ENCODE measurements around the gene CLIP2. TPM values are rescaled to one million over a fixed set of nuclear protein-coding genes. Genes with fewer than 3 reads are reported as not detected.
"Not testable (repeated sequence)": the region's sequence is repeated elsewhere in the genome, so short reads cannot be mapped to it uniquely, and the experiment has no call there.

The CLIP2 gene
- total RNA-seq, 1 experiment from 2014 or later = 21.6 TPM

DNA sequence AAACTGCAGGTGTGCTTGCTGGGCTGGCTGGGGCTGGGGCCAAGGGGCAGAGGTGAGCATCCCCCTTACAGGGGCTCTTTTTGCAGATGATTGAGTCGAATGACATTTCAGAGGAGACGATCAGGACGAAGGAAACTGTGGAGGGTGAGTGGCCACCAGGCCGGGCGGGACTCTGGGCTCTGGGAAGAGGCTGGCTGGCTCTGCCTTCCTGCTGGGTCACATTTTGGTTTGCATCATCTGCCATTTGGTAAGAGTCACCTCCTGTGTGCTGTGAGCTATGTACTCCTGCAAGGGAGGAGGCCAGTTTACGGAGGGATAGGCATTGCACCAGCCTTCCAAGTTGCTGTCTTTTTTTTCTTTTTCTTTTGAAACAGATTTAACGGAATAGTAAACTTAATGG, 91.5 kb downstream of the CLIP2 start:
- WGBS (ENCODE audit: extremely low coverage, insufficient read length, low lambda C conversion rate) = no CpG with 5 or more reads among the region's 7 CpGs
- no peak overlapping the region for H3K27ac ChIP-seq (ENCODE audit: insufficient read length, low read depth, low read length)
- Mint-ChIP-seq H3K9me3 (0 out of 5 replicates have a peak, but pooled peaks cover 0 to 3% of the 10 kb centered on the region in 2 experiments), H3K4me1 (peaks cover 5 to 7% of the 10 kb centered on the region in 2 experiments), H3K27ac (peak overlapping the region in 2 of 3 experiments; percentile 27 to 43; a peak in 2 of 7 replicates), H3K27me3 (ENCODE audit: low read depth) (no peaks in the 10 kb centered on the region), H3K36me3 (ENCODE audit: insufficient read depth in 1 of 3, low read depth in 3 of 3) (peaks cover 6 to 27% (median 12%) of the 10 kb centered on the region in 3 experiments; a peak in 6 of 7 replicates), H3K4me3 (no peak overlapping the region)
- no peaks in the 10 kb centered on the region for H3K9me3 ChIP-seq (ENCODE audit: control insufficient read depth, low read depth, low read length)
- no peak overlapping the region for H2BK15ac ChIP-seq (ENCODE audit: low read depth, low read length)
- no peaks in the 10 kb centered on the region for H3K79me1 ChIP-seq (ENCODE audit: insufficient read depth, low read depth, low read length, poor library complexity, severe bottlenecking)
- H3K18ac ChIP-seq (ENCODE audit: insufficient read length, low read depth, low read length) = no peak overlapping the region
- no peaks in the 10 kb centered on the region for H3K4me1 ChIP-seq (ENCODE audit: insufficient read depth, low read length)
- H2BK5ac ChIP-seq (ENCODE audit: insufficient read length, low read length) = no peak overlapping the region
- no peaks in the 10 kb centered on the region for H4K20me1 ChIP-seq (ENCODE audit: control insufficient read depth, insufficient read depth, insufficient read length)
- no peak overlapping the region for H3K4ac ChIP-seq (ENCODE audit: low read depth, low read length)
- no peak overlapping the region for H3K14ac ChIP-seq (ENCODE audit: insufficient read depth, low read length)
- no peak overlapping the region for H2BK20ac ChIP-seq (ENCODE audit: low read depth, low read length, poor library complexity, severe bottlenecking)
- H3K9ac ChIP-seq (ENCODE audit: extremely low read depth, insufficient read length, low read length) = no peak overlapping the region
- no peak overlapping the region for H3K4me2 ChIP-seq (ENCODE audit: insufficient read depth, insufficient read length, low read length)
- H2BK12ac ChIP-seq (ENCODE audit: insufficient read length, low read depth, low read length) = no peak overlapping the region
- H3K23ac ChIP-seq (ENCODE audit: insufficient read length, low read depth, low read length) = no peak overlapping the region
- no peak overlapping the region for H4K91ac ChIP-seq (ENCODE audit: insufficient read length, low read depth, low read length)
- no peak overlapping the region for H2AK5ac ChIP-seq (ENCODE audit: insufficient read length, low read length)
- H3T11ph ChIP-seq (ENCODE audit: low read length) = no peak overlapping the region
- no peaks in the 10 kb centered on the region for H3K23me2 ChIP-seq (ENCODE audit: insufficient read length, low read depth, low read length, poor library complexity, severe bottlenecking)
- H3K79me2 ChIP-seq (ENCODE audit: insufficient read depth, low read length) = no peaks in the 10 kb centered on the region
- TF ChIP-seq, protein P1, sequence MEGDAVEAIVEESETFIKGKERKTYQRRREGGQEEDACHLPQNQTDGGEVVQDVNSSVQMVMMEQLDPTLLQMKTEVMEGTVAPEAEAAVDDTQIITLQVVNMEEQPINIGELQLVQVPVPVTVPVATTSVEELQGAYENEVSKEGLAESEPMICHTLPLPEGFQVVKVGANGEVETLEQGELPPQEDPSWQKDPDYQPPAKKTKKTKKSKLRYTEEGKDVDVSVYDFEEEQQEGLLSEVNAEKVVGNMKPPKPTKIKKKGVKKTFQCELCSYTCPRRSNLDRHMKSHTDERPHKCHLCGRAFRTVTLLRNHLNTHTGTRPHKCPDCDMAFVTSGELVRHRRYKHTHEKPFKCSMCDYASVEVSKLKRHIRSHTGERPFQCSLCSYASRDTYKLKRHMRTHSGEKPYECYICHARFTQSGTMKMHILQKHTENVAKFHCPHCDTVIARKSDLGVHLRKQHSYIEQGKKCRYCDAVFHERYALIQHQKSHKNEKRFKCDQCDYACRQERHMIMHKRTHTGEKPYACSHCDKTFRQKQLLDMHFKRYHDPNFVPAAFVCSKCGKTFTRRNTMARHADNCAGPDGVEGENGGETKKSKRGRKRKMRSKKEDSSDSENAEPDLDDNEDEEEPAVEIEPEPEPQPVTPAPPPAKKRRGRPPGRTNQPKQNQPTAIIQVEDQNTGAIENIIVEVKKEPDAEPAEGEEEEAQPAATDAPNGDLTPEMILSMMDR (conservative IDR thresholded peaks at IDR 0.05) = no peak
- no peaks in the 10 kb centered on the region for H3K27me3 ChIP-seq (ENCODE audit: insufficient read depth, low read length)
- no peak overlapping the region for H4K5ac ChIP-seq (ENCODE audit: insufficient read length, low read depth, low read length)
- no peak overlapping the region for H2AFZ ChIP-seq (ENCODE audit: low read length)
- H4K8ac ChIP-seq (replicated peaks; ENCODE audit: insufficient read length, low read depth, low read length) = no peak overlapping the region
- no peak for DNase-seq
- H2BK120ac ChIP-seq (ENCODE audit: low read depth, low read length, poor library complexity, severe bottlenecking) = no peak overlapping the region
- H3K56ac ChIP-seq (ENCODE audit: insufficient read length, low read depth, low read length) = no peak overlapping the region

DNA sequence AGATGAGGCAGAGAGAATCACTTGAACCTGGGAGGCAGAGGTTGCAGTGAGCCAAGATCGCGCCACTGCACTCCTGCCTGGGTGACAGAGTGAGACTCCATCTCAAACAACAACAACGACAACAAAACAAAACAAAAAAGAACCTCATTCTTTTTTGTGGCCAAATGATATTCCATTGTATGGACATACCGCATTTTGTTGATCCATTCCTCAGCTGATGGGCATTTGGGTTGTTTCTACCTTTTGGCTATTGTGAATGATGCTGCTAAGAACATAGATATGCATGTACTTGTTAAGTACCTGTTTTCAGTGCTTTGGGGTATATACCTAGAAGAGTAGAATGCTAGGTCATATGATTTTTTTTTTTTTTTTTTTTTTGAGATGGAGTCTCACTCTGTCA, 94.9 kb downstream of the CLIP2 start:
- not testable (repeated sequence) for H2BK20ac ChIP-seq (ENCODE audit: low read depth, low read length, poor library complexity, severe bottlenecking); H3K27ac ChIP-seq (ENCODE audit: insufficient read length, low read depth, low read length); H3K9me3 Mint-ChIP-seq; H3K27ac Mint-ChIP-seq; H4K5ac ChIP-seq (ENCODE audit: insufficient read length, low read depth, low read length); H2BK12ac ChIP-seq (ENCODE audit: insufficient read length, low read depth, low read length); H3K56ac ChIP-seq (ENCODE audit: insufficient read length, low read depth, low read length); H4K20me1 ChIP-seq (ENCODE audit: control insufficient read depth, insufficient read depth, insufficient read length); H2AK5ac ChIP-seq (ENCODE audit: insufficient read length, low read length); H2BK120ac ChIP-seq (ENCODE audit: low read depth, low read length, poor library complexity, severe bottlenecking); H3K27me3 ChIP-seq (ENCODE audit: insufficient read depth, low read length); H4K8ac ChIP-seq (replicated peaks; ENCODE audit: insufficient read length, low read depth, low read length); H3K23me2 ChIP-seq (ENCODE audit: insufficient read length, low read depth, low read length, poor library complexity, severe bottlenecking); H4K91ac ChIP-seq (ENCODE audit: insufficient read length, low read depth, low read length); H3K23ac ChIP-seq (ENCODE audit: insufficient read length, low read depth, low read length); H3K4ac ChIP-seq (ENCODE audit: low read depth, low read length); H3K4me3 Mint-ChIP-seq; H3K14ac ChIP-seq (ENCODE audit: insufficient read depth, low read length); H2BK15ac ChIP-seq (ENCODE audit: low read depth, low read length); H2BK5ac ChIP-seq (ENCODE audit: insufficient read length, low read length); DNase-seq; H3K27me3 Mint-ChIP-seq (ENCODE audit: low read depth); H3T11ph ChIP-seq (ENCODE audit: low read length); H3K4me1 Mint-ChIP-seq; H3K18ac ChIP-seq (ENCODE audit: insufficient read length, low read depth, low read length); H3K79me1 ChIP-seq (ENCODE audit: insufficient read depth, low read depth, low read length, poor library complexity, severe bottlenecking); H3K4me2 ChIP-seq (ENCODE audit: insufficient read depth, insufficient read length, low read length); H3K79me2 ChIP-seq (ENCODE audit: insufficient read depth, low read length); H3K9me3 ChIP-seq (ENCODE audit: control insufficient read depth, low read depth, low read length); H3K4me1 ChIP-seq (ENCODE audit: insufficient read depth, low read length); H3K9ac ChIP-seq (ENCODE audit: extremely low read depth, insufficient read length, low read length); H2AFZ ChIP-seq (ENCODE audit: low read length)
- WGBS (ENCODE audit: extremely low coverage, insufficient read length, low lambda C conversion rate) = no CpG with 5 or more reads among the region's 4 CpGs
- peaks cover 7 to 29% (median 8%) of the 10 kb centered on the region in 3 experiments; a peak in 6 of 7 replicates for H3K36me3 Mint-ChIP-seq (ENCODE audit: insufficient read depth in 1 of 3, low read depth in 3 of 3)

Data from H9 (cell line).